ENCODE results near the gene TNFRSF4.

TNFRSF4 gene

DNA sequence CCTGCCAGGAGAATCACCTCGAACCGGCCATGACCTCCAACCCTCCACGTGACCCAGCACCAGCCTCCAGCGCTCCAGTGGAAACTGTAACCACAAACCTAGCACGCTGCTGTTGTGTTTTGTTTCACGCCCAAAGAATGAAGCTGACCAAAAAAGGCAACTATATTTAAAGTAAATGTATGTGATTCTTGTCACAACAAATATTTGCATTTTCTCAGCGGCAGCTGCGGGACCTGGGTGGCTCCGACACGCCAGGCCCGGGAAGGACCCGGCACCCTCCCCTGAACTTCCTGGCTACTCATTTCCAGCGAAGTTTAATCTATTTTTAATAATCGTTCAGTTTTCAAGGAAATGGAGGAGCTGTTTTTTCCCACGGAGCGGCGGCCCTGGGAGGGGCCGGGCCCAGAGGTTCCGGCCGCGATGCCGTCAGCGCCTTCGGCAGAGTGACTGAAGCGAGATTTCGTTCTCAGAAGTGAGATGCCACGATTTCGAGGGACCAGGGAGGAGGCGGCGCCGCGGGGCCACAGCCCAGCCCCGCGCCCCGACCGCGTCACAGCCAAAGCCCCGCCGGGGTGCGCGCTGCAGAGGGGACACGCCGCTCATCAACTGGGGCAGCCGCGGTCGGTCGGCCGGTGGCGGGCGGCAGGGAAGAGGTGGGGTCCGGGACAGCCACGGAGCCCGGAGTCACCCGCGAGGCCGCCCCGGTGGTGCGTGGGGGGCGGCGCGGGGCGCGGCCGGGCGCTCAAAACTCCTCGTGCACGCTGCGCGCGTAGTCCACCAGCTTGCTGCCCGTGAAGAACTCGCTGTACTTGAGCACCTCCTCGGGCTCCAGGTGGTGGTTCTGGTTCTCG is 3.0 kb upstream of the TNFRSF4 start:
- DNase-seq: peak; percentile 78

DNA sequence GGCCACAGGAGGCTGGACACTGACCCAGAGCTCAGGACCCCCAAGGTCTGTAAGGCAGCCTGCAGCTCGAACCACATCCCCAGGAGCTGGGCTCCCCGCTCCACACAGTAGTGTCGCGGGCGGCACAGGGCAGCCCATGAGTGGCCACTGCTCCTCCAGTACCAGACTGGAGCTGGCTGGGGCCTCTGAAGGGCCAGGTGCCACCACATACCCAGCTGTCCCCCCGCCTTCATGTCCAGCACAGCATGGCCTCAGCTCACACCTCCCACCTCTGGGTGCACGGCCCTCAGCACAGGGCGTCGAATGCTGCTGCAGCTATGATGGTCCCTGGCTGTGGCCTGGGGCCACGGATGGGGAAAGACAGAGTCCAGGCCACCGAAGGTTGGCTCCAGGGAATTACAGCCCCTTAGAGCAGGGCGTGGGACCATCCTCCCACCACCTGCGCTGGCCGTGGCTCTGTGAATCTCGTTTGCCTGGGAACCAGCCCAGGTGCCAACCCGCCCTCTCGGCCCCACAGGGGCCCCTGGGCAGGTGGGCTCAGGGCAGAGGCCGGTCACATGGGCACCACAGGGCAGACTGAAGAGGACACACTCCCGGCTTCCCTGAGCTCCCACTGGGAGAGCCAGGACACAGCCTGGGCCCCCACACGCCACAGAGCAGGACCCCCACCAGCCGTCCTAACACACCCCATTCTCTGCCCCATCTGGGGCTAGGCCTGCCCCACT is 2.1 kb upstream of the TNFRSF4 start:
- DNase-seq: no peak

DNA sequence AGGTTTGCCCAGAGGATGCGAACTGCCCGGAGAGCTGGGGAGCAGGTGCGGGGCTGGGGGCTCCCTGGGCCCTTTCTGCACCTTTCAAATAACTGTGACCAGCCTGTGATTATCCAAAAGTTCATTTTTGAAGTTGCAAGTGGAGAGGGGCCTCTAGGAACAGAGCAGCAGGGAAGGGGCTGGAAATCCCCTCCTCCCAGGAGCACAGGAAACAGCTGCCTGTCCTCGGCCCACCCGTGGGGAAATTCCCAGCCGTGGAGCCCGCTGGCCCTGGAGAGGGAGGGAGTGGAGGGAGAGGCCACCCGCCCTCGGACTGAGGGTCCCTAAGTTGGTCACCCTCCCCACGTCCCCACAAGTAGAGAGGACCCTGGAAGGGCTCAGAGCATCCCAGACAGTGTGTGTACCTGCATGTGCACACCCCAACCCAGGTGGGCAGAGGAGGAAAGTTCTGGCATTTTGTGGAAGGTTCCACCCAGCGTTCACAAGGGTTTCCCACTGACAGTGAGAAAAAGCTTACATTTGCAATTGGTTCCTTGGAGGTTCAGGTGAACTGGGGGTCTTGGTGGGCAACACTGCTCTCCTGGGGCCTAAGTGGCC is 1.2 kb upstream of the TNFRSF4 start:
- DNase-seq: peak; percentile 36

DNA sequence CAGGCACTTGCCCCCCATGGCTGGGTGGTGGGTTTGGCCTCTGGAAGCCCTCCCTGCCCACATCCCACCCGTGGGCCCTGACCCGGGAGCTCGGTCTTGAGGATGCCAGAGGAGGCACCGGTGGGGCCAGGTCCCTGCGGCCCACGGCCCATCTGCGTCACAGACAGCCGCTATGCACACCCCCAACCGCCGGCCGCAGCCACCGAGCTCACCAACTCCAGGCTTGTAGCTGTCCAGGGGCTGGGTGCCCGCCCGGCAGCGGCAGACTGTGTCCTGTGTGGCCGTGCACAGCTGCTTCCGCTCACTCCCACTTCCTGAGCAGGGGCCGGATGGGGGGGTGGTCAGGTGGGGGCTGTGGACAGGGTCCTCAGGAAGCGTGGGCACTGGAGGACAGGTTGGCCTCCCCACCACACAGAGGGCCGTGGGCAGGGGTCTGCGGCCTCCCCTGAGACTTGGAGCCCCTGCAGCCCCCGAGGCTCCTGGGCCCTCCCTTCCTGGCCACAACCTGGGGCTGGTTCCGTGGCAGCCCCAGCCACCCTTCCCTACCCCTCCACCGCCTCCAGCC is 1.1 kb downstream of the TNFRSF4 start:
- peak; percentile 71 for DNase-seq

DNA sequence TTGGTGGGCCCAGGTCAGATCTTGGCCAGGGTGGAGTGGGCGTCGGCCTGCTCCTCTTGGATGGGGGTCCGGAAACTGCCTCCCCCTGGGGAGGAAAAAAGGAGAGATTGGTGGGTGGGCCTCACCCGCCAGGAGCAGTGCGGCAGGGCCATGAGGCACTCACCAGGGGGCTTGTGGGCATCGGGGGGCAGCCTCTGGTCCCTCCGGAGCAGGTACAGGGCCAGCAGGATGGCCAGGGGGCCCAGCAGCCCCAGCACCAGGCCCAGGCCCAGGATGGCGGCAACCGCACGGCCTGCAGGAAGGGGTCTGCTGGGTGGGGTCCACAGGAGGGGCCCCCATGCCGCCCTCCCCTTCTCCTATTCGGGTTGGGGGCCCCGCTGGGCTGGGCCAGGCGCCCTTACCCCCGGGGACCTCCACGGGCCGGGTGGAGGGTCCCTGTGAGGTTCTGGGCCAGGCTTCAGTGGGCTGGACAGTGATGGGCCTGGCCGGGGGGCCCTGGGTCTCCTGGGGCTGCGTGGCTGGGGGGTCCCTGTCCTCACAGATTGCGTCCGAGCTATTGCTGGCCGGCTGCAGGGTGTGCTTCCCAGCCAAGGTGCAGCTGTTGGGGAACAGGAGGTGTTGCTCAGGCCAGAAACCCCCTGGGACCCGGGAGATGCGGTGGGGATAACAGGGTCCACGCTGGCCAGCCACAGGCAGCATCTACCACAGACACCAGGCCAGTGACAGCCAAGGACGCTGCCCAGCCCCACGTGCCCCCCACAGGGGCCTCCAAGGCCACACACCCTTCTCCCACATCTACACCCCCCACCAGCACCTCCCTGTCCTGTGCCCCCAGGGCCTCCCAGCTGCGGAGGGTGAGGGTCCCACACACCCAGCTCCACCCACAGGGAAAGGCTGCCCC is 2.2 kb downstream of the TNFRSF4 start:
- no peak for DNase-seq

DNA sequence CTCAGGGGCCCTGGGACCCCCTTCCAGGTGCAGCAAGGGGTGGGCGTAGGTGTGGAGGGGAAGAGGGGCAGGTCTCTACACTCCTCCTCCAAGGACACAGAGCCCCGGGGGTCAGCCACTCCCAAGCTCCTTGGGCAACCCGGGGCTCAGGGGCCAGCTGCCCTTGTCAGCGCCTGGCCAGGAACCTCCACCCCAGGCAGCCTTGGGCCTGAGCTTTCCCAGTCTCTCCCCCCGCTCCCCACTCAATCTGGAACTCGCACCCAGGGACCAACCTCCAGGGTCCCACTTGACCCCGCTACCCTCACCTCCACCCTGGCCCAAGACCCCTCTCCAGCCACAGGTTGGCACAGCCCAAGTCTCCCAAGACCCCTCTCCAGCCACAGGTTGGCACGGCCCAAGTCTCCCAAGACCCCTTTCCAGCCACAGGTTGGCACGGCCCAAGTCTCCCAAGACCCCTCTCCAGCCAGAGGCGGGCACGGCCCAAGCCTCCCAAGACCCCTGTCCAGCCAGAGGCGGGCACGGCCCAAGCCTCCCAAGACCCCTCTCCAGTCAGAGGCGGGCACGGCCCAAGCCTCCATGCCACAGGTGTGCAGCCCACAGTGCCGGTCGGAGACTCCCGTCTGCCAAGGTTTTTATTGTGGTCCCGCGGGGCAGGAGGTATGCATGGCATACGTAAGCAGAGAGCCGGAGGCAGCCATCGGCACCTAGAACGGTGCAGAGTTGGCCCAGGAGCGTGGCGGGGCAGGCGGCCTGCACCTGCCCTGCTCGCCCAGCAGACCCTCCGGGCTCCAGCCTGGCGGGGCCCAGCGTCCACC is 3.0 kb downstream of the TNFRSF4 start:
- no peak for DNase-seq

DNA sequence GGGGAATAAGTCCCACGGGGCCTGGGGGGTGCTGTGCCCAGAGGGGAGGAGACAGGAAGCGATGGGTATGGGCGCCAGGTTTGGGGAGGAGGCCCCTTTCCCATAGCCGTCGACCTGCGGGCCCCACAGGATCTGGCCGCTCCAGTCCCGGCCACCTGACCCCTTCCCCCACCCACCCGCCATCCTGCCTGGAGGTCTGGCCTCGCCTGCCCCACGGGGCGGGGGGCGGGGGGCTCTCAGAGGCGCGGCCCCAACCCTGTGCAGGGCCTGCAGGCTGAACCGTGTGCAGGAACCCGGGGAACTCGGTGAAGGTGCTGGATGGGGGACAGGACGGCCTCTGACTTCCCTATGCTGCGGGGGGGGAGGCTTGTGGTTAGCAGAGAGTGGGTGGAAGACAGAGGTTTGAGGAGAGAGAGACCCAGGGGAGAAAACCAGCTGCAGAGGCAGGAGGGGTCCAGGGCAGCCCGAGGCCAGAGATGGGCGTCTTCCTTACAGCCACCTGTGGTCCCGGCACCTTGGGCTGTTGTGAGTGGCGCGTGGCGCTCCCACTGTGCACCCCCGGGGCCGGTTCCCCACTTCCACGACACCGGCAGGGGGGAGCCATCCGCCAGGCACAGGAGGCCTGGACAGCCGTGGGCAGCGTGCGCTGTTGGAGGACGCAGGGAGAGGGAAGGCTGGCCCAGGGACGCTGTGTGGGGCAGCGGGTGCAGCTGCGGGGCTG is 5.1 kb downstream of the TNFRSF4 start:
- peak; percentile 44 for DNase-seq

DNA sequence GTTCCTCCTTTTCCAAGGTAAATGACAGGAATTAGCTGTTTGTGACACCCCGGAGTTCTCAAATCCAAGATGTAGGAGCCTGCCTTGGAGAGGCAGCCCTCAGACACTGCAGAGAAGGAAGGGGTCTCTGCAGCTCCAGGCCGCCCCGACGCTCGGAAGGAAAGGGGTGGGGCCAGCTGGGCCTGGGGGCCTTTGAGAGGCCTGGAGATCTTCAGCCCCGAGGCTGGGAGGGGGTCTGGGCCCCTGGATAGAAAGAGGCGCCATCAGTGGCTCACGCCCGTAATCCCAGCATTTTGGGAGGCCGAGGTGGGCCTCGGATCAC is 6.4 kb downstream of the TNFRSF4 start:
- DNase-seq: no peak

DNA sequence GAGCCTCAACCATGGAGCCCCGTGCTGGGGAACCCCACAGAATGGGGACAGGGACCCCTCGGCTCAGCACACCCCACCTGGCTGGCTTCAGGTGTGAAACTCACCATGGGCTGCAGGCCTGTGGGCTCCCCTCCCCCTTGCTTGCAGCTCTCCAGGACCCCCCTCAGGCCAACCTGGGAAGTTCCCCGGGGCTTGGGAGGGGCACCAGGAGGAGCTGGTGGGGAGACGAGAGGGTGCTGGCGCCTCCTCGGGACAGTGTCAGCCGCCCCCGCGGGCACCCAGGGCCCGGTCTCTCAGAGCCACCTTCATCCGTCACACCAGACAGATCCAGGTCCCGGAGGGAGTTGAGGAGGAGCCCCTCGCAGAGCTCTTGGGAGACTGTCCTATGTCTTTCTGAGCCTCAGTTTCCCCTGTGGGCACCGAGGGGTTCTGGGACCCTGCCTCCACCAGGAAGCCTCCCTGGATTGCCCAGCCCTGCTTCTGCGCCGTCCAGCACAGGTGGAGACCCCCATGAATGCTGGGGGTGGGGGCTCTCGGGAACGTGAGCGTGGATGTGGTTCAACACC is 6.9 kb downstream of the TNFRSF4 start:
- no peak for DNase-seq

DNA sequence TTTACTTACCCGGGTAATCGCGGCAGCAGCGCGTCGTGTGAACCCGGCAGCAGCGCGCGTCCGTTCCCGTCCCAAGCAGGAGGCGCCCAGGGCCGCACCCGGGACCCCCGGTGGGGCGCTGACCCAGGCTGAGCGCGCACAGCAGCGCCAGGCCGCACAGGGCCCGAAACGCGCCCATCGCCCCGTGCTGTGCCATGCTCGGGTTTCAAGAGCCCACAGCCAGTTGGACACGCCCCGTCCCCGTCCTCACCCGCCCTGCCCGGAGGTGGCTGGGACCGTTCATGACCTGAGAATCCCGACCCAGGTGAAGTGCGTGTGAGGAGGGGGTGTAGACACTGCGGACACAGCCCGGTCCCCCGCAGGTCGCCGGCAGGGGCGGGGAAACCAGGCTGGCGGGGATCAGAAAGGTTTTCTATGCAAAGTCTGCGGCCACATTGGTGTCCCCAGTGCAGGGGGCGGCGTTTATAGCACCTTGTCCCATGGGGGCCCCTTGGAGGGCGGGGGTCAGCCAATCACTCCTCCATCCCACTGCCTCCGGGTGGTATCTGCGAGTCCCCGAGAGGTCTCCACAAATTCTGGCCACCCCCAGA is 7.5 kb downstream of the TNFRSF4 start, which contains the start of gene TNFRSF18:
Gene TNFRSF18 (minus strand): TSS at position 217 of the 590 bp plus-strand sequence. CDS start 21 bp downstream, at position 196.
- peak; percentile 53 for DNase-seq

DNA sequence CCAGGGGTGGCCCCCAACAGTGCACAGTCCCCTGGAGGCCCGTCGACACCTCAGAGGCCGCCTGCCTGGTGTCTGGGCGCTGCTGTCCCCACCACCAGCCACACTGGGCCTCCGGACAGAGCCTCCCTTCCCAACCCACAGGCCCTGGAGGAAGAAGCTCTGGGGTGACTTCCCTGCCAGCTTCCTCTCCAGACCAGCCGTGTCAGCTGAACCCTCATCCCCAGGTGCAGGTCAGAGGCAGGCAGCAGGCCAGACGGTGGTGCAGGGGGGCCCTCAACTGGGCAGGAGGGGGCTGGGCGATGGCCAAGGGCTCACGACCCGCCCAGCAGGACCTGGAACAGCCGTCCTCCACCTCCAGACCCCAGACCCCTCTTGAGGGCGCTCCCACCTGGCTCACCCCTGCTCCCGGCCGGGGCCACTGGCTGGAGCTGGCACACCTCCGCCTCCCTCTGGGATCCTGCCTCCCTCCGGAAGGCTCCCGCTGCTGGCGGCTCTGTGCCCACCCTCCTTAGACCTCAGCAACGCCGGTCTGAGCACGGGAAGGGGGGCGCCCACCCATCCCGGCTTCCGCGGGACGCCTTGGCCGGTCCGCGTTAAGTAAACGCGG is 8.1 kb downstream of the TNFRSF4 start:
- DNase-seq: no peak

DNA sequence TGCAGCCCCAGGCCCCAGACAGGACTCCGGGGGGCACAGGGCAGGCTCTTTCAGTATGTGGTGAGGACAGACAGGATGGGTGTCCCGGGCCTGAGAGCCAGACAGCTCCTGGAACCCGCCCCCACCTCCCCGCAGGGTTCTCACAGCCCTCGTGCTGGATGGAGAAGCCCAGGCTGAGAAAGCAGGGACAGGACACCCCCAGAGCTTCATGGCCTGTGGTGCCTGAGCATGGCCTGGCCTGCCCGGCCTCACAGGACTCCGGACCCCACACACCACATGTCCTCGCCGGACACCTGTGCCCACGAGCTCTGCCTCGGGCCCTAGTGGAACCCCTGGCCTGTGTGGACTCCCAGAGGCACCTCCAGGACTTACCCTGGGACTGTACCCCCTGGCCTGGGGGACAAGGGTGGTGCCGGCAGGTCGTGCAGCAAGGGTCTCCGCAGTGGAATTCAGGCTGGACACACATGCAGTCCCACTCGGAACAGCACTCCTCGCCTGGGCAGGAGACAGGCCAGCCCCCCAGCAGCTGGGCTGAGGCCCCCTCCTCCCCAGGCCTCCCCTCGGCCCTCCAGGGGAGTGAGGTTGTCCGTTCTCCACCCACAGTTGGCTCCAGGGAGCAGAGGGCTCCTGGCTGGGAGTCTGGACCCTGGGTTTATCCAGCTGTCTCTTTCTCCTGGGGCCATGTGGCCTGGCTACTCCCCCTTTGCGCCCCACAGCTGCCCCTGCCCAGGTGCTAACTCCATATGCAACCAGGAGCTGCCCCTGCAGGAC is 8.8 kb downstream of the TNFRSF4 start:
- DNase-seq: no peak

DNA sequence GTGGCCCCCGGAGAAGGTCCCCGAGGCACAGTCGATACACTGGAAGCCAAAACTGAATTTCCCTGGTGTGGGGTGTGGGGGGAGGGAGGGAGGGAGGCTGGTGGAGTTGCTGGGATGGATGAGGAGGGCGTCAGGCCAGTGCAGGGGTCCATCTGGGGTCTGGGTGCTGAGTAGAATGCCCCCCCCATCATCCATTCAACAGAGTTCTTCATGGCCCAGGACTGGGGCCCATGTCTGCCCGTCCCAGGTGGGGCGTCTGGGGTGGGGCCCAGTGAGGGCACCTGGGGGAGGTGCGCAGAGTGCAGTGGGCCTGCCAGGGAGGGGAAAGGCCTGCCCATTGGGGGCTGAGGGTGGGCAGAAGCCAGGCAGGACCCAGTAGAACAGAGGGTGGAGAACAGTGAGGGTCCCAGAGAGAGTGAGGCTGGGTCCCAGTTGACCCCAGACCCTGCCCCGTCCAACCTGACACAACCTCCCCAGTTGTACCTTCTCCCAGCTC is 9.5 kb downstream of the TNFRSF4 start:
- no peak for DNase-seq

DNA sequence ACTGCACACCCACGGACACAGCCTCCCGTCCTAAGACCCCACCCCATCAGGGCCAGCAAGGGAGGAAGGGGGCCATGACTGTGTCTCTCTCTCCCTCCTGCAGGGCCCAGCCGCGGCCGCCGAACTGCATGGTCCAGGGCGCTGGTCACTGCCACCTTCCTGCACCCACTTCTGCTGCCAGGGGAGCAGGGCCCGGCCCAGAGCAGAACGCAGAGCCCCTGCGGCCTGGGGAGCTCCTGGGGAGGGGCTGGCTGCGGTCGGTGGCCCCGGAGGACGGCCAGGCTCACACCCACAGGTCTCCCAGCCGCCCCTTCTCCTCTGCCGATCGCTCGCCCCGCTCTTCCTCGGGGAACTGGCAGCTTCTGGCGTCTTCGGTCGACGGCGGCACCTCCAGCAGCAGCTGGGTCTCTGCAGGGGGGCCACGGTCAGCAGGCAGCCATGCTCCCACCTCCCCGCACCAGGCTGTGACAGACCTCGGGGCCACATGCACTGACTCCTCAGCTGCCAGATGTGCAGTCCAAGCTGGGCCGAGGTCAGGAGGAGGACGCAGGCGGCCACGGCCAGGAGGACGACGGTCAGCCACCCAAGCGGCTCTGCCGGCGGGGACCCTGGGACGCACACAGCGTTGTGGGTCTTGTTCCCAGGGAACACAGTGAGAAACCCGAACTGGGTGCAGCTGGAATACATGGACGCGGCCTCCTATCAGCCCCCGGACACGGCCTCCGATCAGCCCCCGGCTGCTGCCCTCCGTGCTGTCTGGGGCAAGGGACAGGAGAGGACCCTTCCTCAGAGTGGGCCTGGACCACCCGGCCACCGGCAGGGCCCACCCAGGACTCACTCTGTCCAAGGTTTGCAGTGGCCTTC is 10.2 kb downstream of the TNFRSF4 start:
- DNase-seq: no peak

DNA sequence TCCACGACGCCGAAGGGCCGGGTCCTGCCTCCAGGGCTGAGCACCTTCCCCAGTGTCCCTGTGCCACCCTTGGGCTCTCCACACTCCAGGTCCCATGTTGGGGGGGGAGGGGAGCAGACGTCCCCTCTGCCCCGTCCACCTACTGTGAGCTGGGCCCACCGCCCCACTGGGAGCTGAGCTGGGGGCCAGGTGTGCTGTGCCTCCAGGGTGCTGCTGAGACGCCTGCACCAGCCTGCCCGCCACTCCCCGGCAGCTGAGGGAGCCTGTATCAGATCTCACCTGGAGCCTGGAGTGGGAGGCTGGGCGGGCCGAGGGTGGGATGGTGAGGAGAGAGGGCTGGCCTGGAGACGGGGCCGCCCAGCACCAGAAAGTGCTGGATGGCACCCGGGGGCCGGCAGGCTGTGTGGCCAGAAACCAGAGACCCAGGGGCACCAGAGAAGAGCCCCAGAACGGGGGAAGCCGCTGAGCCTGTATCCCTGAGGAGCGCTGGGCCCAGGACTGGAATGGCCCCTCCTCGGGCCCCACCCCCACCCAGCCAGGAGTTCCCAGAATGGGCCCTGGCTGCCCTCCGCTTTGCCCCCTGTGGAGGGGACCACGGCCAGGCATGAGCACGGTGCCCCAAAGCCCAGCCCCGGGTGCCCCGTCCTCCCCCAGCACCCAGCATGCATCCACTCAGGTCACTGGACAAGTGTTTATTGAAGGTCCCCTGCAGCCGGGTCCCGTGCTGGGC is 11.0 kb downstream of the TNFRSF4 start:
- no peak for DNase-seq

DNA sequence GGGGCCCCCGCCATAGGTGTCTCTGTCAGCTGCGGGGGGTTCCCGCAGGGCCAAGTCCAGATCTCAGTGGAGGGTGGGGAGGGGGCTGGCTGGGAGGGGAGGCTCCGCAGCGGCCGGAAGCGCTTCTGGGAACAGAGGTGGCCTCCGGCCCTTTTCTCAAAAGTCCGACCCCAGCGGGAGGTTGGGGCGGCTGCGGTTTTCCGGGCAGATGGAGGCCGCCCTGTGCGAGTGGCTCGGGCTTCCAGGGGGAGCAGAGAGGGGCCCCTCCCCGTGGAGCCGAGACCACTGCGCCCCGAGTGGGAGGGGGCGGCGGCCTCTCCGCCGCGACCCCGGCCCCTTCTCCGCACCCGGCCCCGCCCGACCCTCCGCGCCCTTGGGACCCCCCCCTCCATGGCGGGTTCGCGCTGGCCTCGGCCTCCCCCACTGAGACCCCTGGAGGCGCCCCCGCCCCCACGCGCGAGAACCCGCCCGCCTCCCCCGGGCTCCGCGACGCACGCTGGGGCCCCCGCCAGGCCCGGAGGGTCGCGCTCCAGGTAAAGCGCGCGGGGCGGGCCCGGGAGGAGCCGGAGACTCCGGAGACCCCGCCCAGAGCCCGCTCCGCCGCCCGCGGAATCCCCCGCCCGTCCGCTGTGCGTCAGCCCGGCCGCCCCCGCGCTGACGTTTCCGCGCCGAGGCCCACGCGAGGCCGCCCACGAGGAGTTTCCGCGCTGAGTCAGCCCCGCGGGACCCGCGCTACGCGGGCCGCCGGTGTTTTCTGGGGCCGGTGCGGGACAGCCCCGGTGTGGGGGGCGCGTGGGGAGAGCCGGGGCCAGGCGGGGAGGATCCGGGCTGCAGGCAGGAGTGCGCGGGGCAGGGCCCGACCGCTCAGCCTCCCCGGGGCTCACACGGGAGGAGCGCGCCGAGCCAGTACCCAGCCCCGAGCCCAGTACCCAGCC is 12.8 kb downstream of the TNFRSF4 start:
- peak; percentile 75 for DNase-seq

Data from activated CD4-positive, alpha-beta T cell treated with anti-CD3 and anti-CD28 coated beads, Interleukin-10, Interleukin-2, amounts not matched to agents 100 ng/mL and 50 ng/mL, durations not matched to agents 16 hours and 8 hours (primary cell).